H7 (cell line): ENCODE results near the gene EPB41L2. TPM values are rescaled to one million over a fixed set of nuclear protein-coding genes. Genes with fewer than 3 reads are reported as not detected.
"Not testable (repeated sequence)": the region's sequence is repeated elsewhere in the genome, so short reads cannot be mapped to it uniquely, and the experiment has no call there.

Experiments
- DNase-seq: peaks from one replicate; pipeline ENCODE4 v3.0.0; 2012
- H3K27me3 ChIP-seq: 2 replicates; pipeline ENCODE4 v1.6.0; 2011; ENCODE audit warnings: mild to moderate bottlenecking, low read length; ENCODE audit not compliant: control insufficient read depth, insufficient read depth
- H3K36me3 ChIP-seq: replicated peaks from 2 replicates; pipeline ENCODE4 v1.5.1; 2011; ENCODE audit warnings: low read length; ENCODE audit not compliant: control insufficient read depth, insufficient read depth
- H3K4me3 ChIP-seq: 2 replicates; pipeline ENCODE4 v1.5.1; 2011; ENCODE audit warnings: low read depth, mild to moderate bottlenecking, control low read depth, low read length, moderate library complexity; ENCODE audit not compliant: insufficient read depth
- total RNA-seq: library from RNA; depleted of rRNA; stranded (reverse); fragments of >200 nt; shearing (Covaris generic); gene quantifications from 2 replicates; pipeline ENCODE4 v1.2.3, GENCODE V29; 2014

EPB41L2 gene
- total RNA-seq, 1 experiment from 2014 or later, result 25.9 TPM

- Histone ChIP-seq H3K36me3 (no peaks in the 10 kb centered on the region), H3K4me3 (no peak overlapping the region), H3K27me3 (no peaks in the 10 kb centered on the region)
- DNase-seq, result no peak
Measured at GRCh38 chr6:130933712-130934200, 129.3 kb downstream of the EPB41L2 start.

DNA sequence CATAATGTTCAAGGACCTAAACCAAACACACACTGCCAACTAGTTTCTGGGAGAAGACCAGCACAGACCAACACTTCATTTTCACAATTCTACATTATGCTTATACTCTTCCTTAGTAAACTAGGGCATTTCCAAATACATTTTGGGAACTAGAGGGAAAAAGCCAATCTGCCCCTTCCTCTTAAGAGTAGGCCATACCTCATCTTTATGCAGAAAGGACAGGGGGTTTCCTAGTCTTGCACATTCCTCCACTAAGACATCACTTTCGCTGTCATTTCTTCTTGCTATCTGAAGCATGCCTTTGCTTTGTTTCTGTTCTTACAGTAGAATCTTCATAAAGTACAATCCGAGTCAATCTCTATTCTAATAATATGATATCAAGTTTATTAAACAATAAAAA is 130.1 kb downstream of the EPB41L2 start:
- DNase-seq, result no peak
- Histone ChIP-seq H3K36me3 (no peaks in the 10 kb centered on the region), H3K4me3 (no peak overlapping the region), H3K27me3 (no peaks in the 10 kb centered on the region)

- H3K4me3 ChIP-seq, result no peak overlapping the region
- DNase-seq, result no peak
- H3K36me3 ChIP-seq, result no peaks in the 10 kb centered on the region
- H3K27me3 ChIP-seq, result no peaks in the 10 kb centered on the region
Measured at GRCh38 chr6:130932438-130932837, 130.6 kb downstream of the EPB41L2 start.

DNA sequence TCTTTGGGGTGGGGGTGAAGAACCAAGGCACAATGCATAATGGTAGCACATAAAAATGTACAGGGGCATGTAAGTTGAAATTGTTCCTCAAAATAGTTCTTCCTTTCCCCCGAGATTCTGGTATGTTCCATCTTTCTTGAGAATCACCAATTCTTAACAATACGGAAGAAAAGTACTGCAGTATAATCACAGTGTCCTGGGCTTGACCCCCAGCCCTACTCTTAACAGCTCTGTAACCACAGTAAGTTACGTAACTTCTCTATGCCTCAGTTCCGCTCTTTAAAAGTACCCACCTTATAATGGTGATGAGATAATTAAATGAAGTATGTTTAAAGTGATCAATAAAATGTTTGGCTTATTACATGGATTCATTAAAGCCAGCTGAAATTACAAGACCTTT is 131.4 kb downstream of the EPB41L2 start:
- no peaks in the 10 kb centered on the region for H3K27me3 ChIP-seq
- no peak for DNase-seq
- no peaks in the 10 kb centered on the region for H3K36me3 ChIP-seq
- no peak overlapping the region for H3K4me3 ChIP-seq

- Histone ChIP-seq H3K4me3 (no peak overlapping the region), H3K27me3 (no peaks in the 10 kb centered on the region)
- DNase-seq, result no peak
Measured at GRCh38 chr6:130929036-130929678, 133.9 kb downstream of the EPB41L2 start.

DNA sequence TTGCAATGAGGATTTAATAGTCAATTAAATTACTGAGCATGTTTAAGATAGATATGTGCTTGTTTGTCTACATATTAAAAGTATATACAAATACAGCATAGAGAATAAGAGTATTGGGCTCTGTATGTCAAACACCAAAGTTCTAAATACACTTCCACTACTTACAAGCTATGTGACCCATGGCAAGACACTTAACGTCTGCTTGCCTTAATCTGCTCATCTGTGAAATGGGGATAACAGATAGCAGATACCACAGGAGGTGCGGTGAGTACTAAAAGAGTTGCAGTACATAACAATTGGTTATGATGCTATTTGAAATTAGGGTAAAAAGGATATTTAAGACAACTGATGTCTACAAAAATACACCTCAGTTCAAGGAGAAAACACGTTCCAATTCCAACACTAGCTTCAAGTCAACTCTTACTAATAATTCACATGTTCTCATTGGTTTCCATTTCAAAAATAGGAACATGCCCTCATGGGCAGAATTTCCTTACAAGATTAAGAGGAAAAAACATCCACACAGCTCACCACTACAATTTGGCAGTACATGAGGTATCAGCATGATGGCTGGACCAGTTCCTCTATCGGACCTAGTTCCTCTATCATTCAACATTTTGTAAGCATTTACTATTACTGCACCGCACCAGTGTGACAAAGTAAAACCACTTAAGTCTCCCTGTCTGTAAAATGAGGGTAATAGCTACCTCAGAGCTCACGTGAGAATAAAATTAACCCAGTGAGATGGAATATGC is 134.7 kb downstream of the EPB41L2 start:
- no peaks in the 10 kb centered on the region for H3K36me3 ChIP-seq
- no peaks in the 10 kb centered on the region for H3K27me3 ChIP-seq
- DNase-seq, result no peak
- no peak overlapping the region for H3K4me3 ChIP-seq

More at GRCh38 chr6:130929036-130929678, 133.9 kb downstream of the EPB41L2 start:
- no peaks in the 10 kb centered on the region for H3K36me3 ChIP-seq

DNA sequence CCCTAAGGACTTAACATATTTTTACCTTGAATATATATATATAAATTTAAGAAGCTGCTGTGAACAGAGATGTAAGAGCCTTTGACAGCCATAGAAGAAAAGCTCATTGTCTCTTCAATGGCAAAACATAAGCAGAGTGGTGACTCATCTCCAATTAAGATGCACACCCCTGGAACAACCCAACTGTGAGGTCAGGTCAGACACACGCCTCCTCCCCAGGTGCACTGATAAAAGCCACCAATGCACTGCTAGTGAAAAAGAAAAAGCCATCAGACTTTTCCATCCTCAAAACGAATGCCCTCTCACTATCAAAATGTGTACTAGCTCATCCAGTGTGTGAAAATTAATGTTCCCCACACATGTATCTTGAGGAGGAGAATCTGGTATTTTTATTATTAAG is 135.7 kb downstream of the EPB41L2 start:
- H3K4me3 ChIP-seq, result no peak overlapping the region
- no peak for DNase-seq
- H3K27me3 ChIP-seq, result no peaks in the 10 kb centered on the region
- no peaks in the 10 kb centered on the region for H3K36me3 ChIP-seq

- no peak for DNase-seq
- no peak overlapping the region for H3K4me3 ChIP-seq
- H3K36me3 ChIP-seq, result no peaks in the 10 kb centered on the region
- no peaks in the 10 kb centered on the region for H3K27me3 ChIP-seq
Measured at GRCh38 chr6:130923350-130923749, 139.7 kb downstream of the EPB41L2 start.

GRCh38 chr6:130922922-130923321 is 140.1 kb downstream of the EPB41L2 start:
- no peak for DNase-seq
- no peaks in the 10 kb centered on the region for H3K36me3 ChIP-seq
- no peak overlapping the region for H3K4me3 ChIP-seq
- H3K27me3 ChIP-seq, result no peaks in the 10 kb centered on the region

GRCh38 chr6:130920969-130921368 is 142.1 kb downstream of the EPB41L2 start:
- no peaks in the 10 kb centered on the region for H3K36me3 ChIP-seq
- H3K27me3 ChIP-seq, result no peaks in the 10 kb centered on the region
- no peak for DNase-seq
- H3K4me3 ChIP-seq, result no peak overlapping the region

GRCh38 chr6:130918171-130918570 is 144.9 kb downstream of the EPB41L2 start:
- Histone ChIP-seq H3K36me3 (no peaks in the 10 kb centered on the region), H3K27me3 (no peaks in the 10 kb centered on the region), H3K4me3 (no peak overlapping the region)
- DNase-seq, result no peak

GRCh38 chr6:130915606-130916005 is 147.4 kb downstream of the EPB41L2 start:
- not testable (repeated sequence) for H3K36me3 ChIP-seq, H3K27me3 ChIP-seq, DNase-seq, H3K4me3 ChIP-seq

DNA sequence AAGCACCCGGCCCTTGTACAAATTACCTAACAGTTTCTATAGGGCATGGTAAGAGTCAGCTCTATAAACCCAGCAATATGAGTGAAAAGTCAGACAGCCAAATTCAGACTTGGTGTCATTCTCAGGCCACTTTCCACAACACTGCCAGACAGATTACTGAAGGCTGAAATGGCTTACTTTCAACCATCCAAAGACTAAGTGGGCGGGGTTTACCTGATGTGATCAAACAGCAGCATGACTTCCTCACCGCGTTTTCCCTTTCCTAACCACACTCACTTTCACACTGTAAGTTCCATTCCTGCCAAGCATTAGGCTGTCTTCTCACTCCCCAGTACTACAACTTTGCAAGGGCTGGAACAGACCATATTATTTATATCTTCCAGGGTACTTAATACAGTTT is 149.9 kb downstream of the EPB41L2 start:
- Histone ChIP-seq H3K36me3 (no peaks in the 10 kb centered on the region), H3K27me3 (no peaks in the 10 kb centered on the region), H3K4me3 (no peak overlapping the region)
- peak; percentile 31 for DNase-seq

GRCh38 chr6:130912434-130912833 is 150.6 kb downstream of the EPB41L2 start:
- Histone ChIP-seq H3K4me3 (no peak overlapping the region), H3K27me3 (no peaks in the 10 kb centered on the region), H3K36me3 (no peaks in the 10 kb centered on the region)
- no peak for DNase-seq

DNA sequence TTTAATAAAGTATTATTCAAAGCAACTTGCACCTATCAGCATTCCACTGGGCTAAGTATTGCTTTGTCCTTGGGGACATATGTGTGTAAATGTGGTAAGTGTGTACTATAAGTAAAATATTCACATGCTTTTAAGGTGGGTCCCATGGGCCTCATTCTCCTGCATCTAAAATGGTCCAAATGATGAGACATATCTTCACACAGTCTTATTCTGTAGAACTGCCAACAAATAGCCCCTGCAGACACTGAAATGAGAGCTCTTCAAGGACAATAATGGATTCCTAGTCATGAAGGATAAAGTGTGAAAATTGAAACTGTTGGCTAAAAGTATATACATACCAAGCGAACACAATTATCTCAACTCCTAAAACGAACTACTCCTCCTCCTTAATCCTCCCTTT is 154.1 kb downstream of the EPB41L2 start:
- Histone ChIP-seq H3K27me3 (no peaks in the 10 kb centered on the region), H3K4me3 (no peak overlapping the region), H3K36me3 (no peaks in the 10 kb centered on the region)
- DNase-seq, result no peak
